ENCODE results near the gene KRT71. TPM values are rescaled to one million over a fixed set of nuclear protein-coding genes. Genes with fewer than 3 reads are reported as not detected.

KRT71 gene
- total RNA-seq, 1 donor from 2014 or later, result not detected

- no peaks in the 10 kb centered on the region for H3K36me3 Mint-ChIP-seq
These were observed 24.4 kb upstream of the KRT71 start for GRCh38 chr12:52577316-52577715.

DNA sequence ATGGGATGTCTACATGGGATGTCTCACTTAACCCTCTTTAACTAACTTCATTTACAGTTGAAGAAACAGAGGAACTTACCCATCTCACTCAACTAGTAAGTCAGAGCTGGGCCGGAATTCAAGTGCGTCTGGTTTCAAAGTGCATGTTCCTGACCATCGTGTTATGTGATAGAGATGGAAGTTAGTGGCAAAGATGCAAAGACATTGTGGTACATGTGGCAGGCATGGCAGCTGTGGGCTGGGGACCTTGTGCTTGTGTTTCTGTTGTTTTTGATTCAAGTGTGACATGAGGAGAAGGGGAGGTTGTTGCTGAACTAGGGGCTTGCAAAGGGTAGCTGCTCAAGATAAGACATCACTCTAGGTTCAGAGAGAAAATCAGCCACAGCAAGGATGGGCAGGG lies 23.0 kb upstream of the KRT71 start:
- DNase-seq (ENCODE audit: low spot score in 2 of 2, unreplicated experiment in 2 of 2), result no peak
- H3K36me3 Mint-ChIP-seq, result no peaks in the 10 kb centered on the region
- H3K27me3 Mint-ChIP-seq (ENCODE audit: low read depth), result peaks cover 19% of the 10 kb centered on the region
- H3K9me3 Mint-ChIP-seq, result no peaks in the 10 kb centered on the region
- H3K27ac Mint-ChIP-seq, result no peak overlapping the region
- no peak for TF ChIP-seq CTCF (IDR thresholded peaks at IDR 0.05; ENCODE audit: unreplicated experiment)
- H3K4me1 Mint-ChIP-seq, result peaks cover 12% of the 10 kb centered on the region
- H3K4me3 Mint-ChIP-seq, result no peak overlapping the region

More at GRCh38 chr12:52577316-52577715, 24.4 kb upstream of the KRT71 start:
- no peak for DNase-seq (ENCODE audit: low spot score in 2 of 2, unreplicated experiment in 2 of 2)
- no peak overlapping the region for H3K4me3 Mint-ChIP-seq
- no peak overlapping the region for H3K27ac Mint-ChIP-seq
- TF ChIP-seq CTCF (IDR thresholded peaks at IDR 0.05; ENCODE audit: unreplicated experiment), result no peak
- H3K9me3 Mint-ChIP-seq, result no peaks in the 10 kb centered on the region
- peaks cover 14% of the 10 kb centered on the region for H3K4me1 Mint-ChIP-seq
- peaks cover 9% of the 10 kb centered on the region for H3K27me3 Mint-ChIP-seq (ENCODE audit: low read depth)

DNA sequence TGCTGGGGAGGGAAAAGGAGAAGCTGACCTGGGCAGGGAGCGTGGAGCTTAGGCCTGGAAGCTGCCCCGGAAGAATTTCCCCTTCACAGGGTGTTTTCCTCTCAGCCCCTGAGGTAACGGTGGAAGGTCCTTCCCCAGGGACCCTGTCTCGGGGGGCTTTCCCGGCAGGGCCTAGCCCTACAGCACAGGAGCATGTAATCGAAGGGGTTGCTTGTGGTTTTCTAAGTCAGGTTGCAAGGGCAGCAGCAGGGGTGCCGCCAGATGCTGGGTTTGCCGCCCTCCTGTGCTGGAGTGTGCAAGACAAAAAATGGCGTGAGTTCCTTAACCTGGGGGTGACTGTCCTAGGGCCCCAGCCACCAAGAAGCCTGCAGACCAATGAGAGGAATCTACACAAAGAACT lies 22.3 kb upstream of the KRT71 start:
- no peak for TF ChIP-seq CTCF (IDR thresholded peaks at IDR 0.05; ENCODE audit: unreplicated experiment)
- Mint-ChIP-seq H3K36me3 (no peaks in the 10 kb centered on the region), H3K27ac (no peak overlapping the region), H3K4me3 (no peak overlapping the region), H3K4me1 (peaks cover 6% of the 10 kb centered on the region), H3K9me3 (no peaks in the 10 kb centered on the region), H3K27me3 (ENCODE audit: low read depth) (peaks cover 25% of the 10 kb centered on the region)
- no peak for DNase-seq (ENCODE audit: low spot score in 2 of 2, unreplicated experiment in 2 of 2)

DNA sequence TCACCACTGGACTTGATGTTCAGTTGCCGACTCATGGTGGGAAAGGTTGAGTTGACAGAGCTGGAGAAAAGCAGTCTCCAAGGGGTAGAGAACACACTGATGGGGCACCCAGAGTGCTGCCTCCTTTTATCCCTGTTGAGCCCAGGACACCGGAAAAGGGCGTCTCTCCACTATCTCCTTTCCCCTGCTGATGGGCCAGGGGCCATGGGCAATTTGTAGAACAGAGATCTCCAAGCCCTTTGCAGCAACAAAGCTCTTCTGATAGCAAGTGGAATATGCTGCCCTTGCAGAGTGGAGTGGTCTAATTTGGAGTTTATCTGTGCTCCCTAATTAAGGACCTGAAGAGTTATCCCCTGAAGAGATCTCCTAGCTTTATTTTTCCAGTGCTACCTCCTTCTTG lies 20.8 kb upstream of the KRT71 start, which contains the start of gene KRT74:
KRT74 (minus strand) TSS at position 101 of the 400 bp plus-strand sequence; CDS start at position 35, 66 bp downstream.
- Mint-ChIP-seq H3K4me1 (no peaks in the 10 kb centered on the region), H3K36me3 (no peaks in the 10 kb centered on the region), H3K9me3 (no peaks in the 10 kb centered on the region), H3K27ac (no peak within 1 kb of the TSS), H3K4me3 (no peak within 1 kb of the TSS), H3K27me3 (ENCODE audit: low read depth) (peaks cover 33% of the 10 kb centered on the region)
- no peak for DNase-seq (ENCODE audit: low spot score in 2 of 2, unreplicated experiment in 2 of 2)
- no peak for TF ChIP-seq CTCF (IDR thresholded peaks at IDR 0.05; ENCODE audit: unreplicated experiment)

- no peak for DNase-seq (ENCODE audit: low spot score in 2 of 2, unreplicated experiment in 2 of 2)
- no peaks in the 10 kb centered on the region for H3K4me1 Mint-ChIP-seq
- no peak overlapping the region for H3K4me3 Mint-ChIP-seq
- H3K27me3 Mint-ChIP-seq (ENCODE audit: low read depth), result peaks cover 37% of the 10 kb centered on the region
- H3K36me3 Mint-ChIP-seq, result no peaks in the 10 kb centered on the region
- H3K27ac Mint-ChIP-seq, result no peak overlapping the region
- no peaks in the 10 kb centered on the region for H3K9me3 Mint-ChIP-seq
- no peak for TF ChIP-seq CTCF (IDR thresholded peaks at IDR 0.05; ENCODE audit: unreplicated experiment)
These were observed 20.4 kb upstream of the KRT71 start for GRCh38 chr12:52573306-52573705.

GRCh38 chr12:52570511-52570910 lies 17.6 kb upstream of the KRT71 start:
- Mint-ChIP-seq H3K4me1 (no peaks in the 10 kb centered on the region), H3K9me3 (no peaks in the 10 kb centered on the region), H3K27me3 (ENCODE audit: low read depth) (peaks cover 63% of the 10 kb centered on the region), H3K4me3 (no peak overlapping the region), H3K27ac (no peak overlapping the region), H3K36me3 (no peaks in the 10 kb centered on the region)
- no peak for DNase-seq (ENCODE audit: low spot score in 2 of 2, unreplicated experiment in 2 of 2)
- no peak for TF ChIP-seq CTCF (IDR thresholded peaks at IDR 0.05; ENCODE audit: unreplicated experiment)
